HCT116 (cell line): ENCODE results near the gene MTUS2.

Experiments
- CTCF ChIP-seq, 3 experiments: fragments of 200-600 bp in 1 of 3; sonication (generic) in 1 of 3; IDR thresholded peaks in 2 of 3; conservative IDR thresholded peaks in 1 of 3; 2 replicates each; pipeline ENCODE4 v1.5.1; 2012 to 2017; ENCODE audit warnings: low read depth in 2 of 3, low read length in 2 of 3, antibody characterized with exemption in 1 of 3, borderline replicate concordance in 1 of 3, control low read depth in 1 of 3, mild to moderate bottlenecking in 1 of 3, mixed read lengths in 1 of 3, mixed run types in 1 of 3, moderate library complexity in 1 of 3; ENCODE audit not compliant: insufficient read depth in 1 of 3
- FOSL1 ChIP-seq: IDR thresholded peaks from 2 replicates; pipeline ENCODE4 v1.6.1; 2012; ENCODE audit warnings: low read depth
- JUND ChIP-seq: IDR thresholded peaks from 2 replicates; pipeline ENCODE4 v1.6.1; 2012
- MAX ChIP-seq: IDR thresholded peaks from 2 replicates; pipeline ENCODE4 v1.6.1; 2012
- POLR2A ChIP-seq: IDR thresholded peaks from 2 replicates; pipeline ENCODE4 v1.7.0; 2011; ENCODE audit warnings: borderline replicate concordance; ENCODE audit not compliant: insufficient read depth, insufficient read length; ENCODE audit errors: extremely low read depth
- POLR2AphosphoS5 ChIP-seq: IDR thresholded peaks from 2 replicates; pipeline ENCODE4 v1.6.1; 2011; ENCODE audit warnings: mild to moderate bottlenecking, low read depth, low read length, moderate library complexity
- RAD21 ChIP-seq: IDR thresholded peaks from 2 replicates; pipeline ENCODE4 v1.6.1; 2012; ENCODE audit warnings: low read depth, mild to moderate bottlenecking
- REST ChIP-seq: IDR thresholded peaks from 2 replicates; pipeline ENCODE4 v1.6.1; 2012; ENCODE audit warnings: low read depth
- SIN3A ChIP-seq: IDR thresholded peaks from 2 replicates; pipeline ENCODE4 v1.6.1; 2012; ENCODE audit warnings: low read depth
- SP1 ChIP-seq: IDR thresholded peaks from 2 replicates; pipeline ENCODE4 v1.6.1; 2012; ENCODE audit warnings: low read depth
- YY1 ChIP-seq: IDR thresholded peaks from 2 replicates; pipeline ENCODE4 v1.6.1; 2011; ENCODE audit warnings: low read length, low read depth, moderate library complexity, mild to moderate bottlenecking; ENCODE audit not compliant: insufficient replicate concordance; ENCODE audit errors: extremely low read depth

GRCh38 chr13:28822151-28822550, 2.0 kb downstream of the MTUS2 start:
- TF ChIP-seq YY1: no peak
- TF ChIP-seq FOSL1: no peak
- TF ChIP-seq POLR2AphosphoS5: no peak
- TF ChIP-seq CTCF (IDR thresholded peaks at IDR 0.05 in 2 of 3, conservative IDR thresholded peaks at IDR 0.05 in 1 of 3; ENCODE audit: borderline replicate concordance in 1 of 3, insufficient read depth in 1 of 3, low read depth in 2 of 3, low read length in 2 of 3): no peak
- TF ChIP-seq RAD21: no peak
- no peak for TF ChIP-seq MAX
- no peak for TF ChIP-seq SIN3A
- TF ChIP-seq POLR2A: no peak
- no peak for TF ChIP-seq REST
- TF ChIP-seq SP1: no peak
- TF ChIP-seq JUND: no peak
